GM21786 (cell line): Measurements from ENCODE around the gene KAZN.

Experiments used
- ATAC-seq: cut with Tn5 transposase; IDR thresholded peaks from one replicate; pipeline ENCODE4 v1.9.1; 2021; ENCODE audit not compliant: unreplicated experiment

KAZN gene

GRCh38 chr1:15064217-15064929, 465.9 kb downstream of the KAZN start:
- ATAC-seq = no peak

GRCh38 chr1:15065291-15065690, 466.8 kb downstream of the KAZN start:
- ATAC-seq = no peak

- ATAC-seq = no peak
Measured at GRCh38 chr1:15065736-15066135, 467.3 kb downstream of the KAZN start.

- no peak for ATAC-seq
Measured at GRCh38 chr1:15066191-15066590, 467.7 kb downstream of the KAZN start.

- no peak for ATAC-seq
Measured at GRCh38 chr1:15067148-15067547, 468.7 kb downstream of the KAZN start.

- no peak for ATAC-seq
Measured at GRCh38 chr1:15068152-15068551, 469.7 kb downstream of the KAZN start.

- ATAC-seq = no peak
Measured at GRCh38 chr1:15068997-15069396, 470.5 kb downstream of the KAZN start.

GRCh38 chr1:15070145-15070748, 471.8 kb downstream of the KAZN start:
- no peak for ATAC-seq

GRCh38 chr1:15071936-15072335, 473.5 kb downstream of the KAZN start:
- ATAC-seq = no peak

- ATAC-seq = no peak
Measured at GRCh38 chr1:15073799-15074308, 475.4 kb downstream of the KAZN start.

GRCh38 chr1:15075175-15075574, 476.7 kb downstream of the KAZN start:
- ATAC-seq = no peak

- no peak for ATAC-seq
Measured at GRCh38 chr1:15075817-15076216, 477.3 kb downstream of the KAZN start.

GRCh38 chr1:15076807-15077206, 478.3 kb downstream of the KAZN start:
- no peak for ATAC-seq

- ATAC-seq = no peak
Measured at GRCh38 chr1:15077384-15077783, 478.9 kb downstream of the KAZN start.

- ATAC-seq = no peak
Measured at GRCh38 chr1:15080328-15081007, 482.0 kb downstream of the KAZN start.

GRCh38 chr1:15081102-15081501, 482.6 kb downstream of the KAZN start:
- ATAC-seq = no peak

- ATAC-seq = no peak
Measured at GRCh38 chr1:15083578-15083977, 485.1 kb downstream of the KAZN start.

GRCh38 chr1:15088281-15088971, 489.9 kb downstream of the KAZN start:
- no peak for ATAC-seq

- ATAC-seq = no peak
Measured at GRCh38 chr1:15089258-15089992, 490.9 kb downstream of the KAZN start.

GRCh38 chr1:15090373-15090772, 491.9 kb downstream of the KAZN start:
- no peak for ATAC-seq

GRCh38 chr1:15094056-15094455, 495.6 kb downstream of the KAZN start:
- ATAC-seq = no peak
